Muscle of leg (tissue), 9 donors: ENCODE measurements around the gene TECTB. TPM values are rescaled to one million over a fixed set of nuclear protein-coding genes. Genes with fewer than 3 reads are reported as not detected.

Experiments used
- polyA plus RNA-seq, 8 donors: library from polyadenylated mRNA; unstranded; fragments of 120-200 nt; gene quantifications; one replicate each; pipeline versions ENCODE4 v1.2.1 to v1.2.3, GENCODE V29; 2013; ENCODE audit warnings: inconsistent platforms in 1 of 8, low replicate concordance in 1 of 8; ENCODE audit not compliant: insufficient read length in 8 of 8, insufficient read depth in 1 of 8
- total RNA-seq: library from RNA; stranded (reverse); fragments of 120-200 nt; gene quantifications from one replicate; pipeline ENCODE4 v1.2.4, GENCODE V29; 2013

TECTB gene
- total and polyA plus RNA-seq, 9 donors = 0.04 to 0.07 (median 0.05) TPM; not detected in 5

Other genes with a start within 250 kb of the TECTB start
- 14.9 TPM for gene GPAM, start 99.6 kb upstream of the TECTB start, total RNA-seq
- gene GPAM, start 99.6 kb upstream of the TECTB start, polyA plus RNA-seq = 10 to 100 TPM in 5 of 8 donors, 1 to 10 TPM in 3; 7.0 to 12.8 (median 10.3) TPM
- 1.7 TPM for gene ACSL5, start 90.7 kb downstream of the TECTB start, total RNA-seq
- 10 to 100 TPM in 1 of 8 donors, 1 to 10 TPM in 7; 1.6 to 17.1 (median 2.0) TPM for gene ACSL5, start 90.7 kb downstream of the TECTB start, polyA plus RNA-seq
- gene ZDHHC6, start 163.5 kb downstream of the TECTB start, total RNA-seq = 23.4 TPM
- gene ZDHHC6, start 163.5 kb downstream of the TECTB start, polyA plus RNA-seq = 10 to 100 TPM; 24.8 to 36.6 (median 30.7) TPM
- 23.5 TPM for gene VTI1A, start 163.8 kb downstream of the TECTB start, total RNA-seq
- gene VTI1A, start 163.8 kb downstream of the TECTB start, polyA plus RNA-seq = 10 to 100 TPM in 7 of 8 donors, 1 to 10 TPM in 1; 8.8 to 16.4 (median 13.4) TPM